Body of pancreas (tissue), 4 donors: Measurements from ENCODE around the gene LEMD3. TPM values are rescaled to one million over a fixed set of nuclear protein-coding genes. Genes with fewer than 3 reads are reported as not detected.

Experiments
- ATAC-seq: fragments of 150-250 bp; one replicate; pipeline ENCODE4 v1.9.1; 2016
- DNase-seq, 4 donors: peaks; one replicate each; pipeline ENCODE4 v3.0.0-alpha.2; 2019
- H3K27ac ChIP-seq, 4 donors: fragments of 200-600 bp; sonication (generic); 1 replicate in 3 of 4; 2 replicates in 1 of 4; pipeline versions ENCODE4 v1.5.1 to v1.6.1; 2016 to 2019; ENCODE audit warnings: mild to moderate bottlenecking in 1 of 4, mixed read lengths in 1 of 4, moderate library complexity in 1 of 4
- H3K27me3 ChIP-seq, 2 donors: fragments of 200-600 bp; sonication (generic); one replicate each; pipeline ENCODE4 v1.6.0; 2016; ENCODE audit warnings: mild to moderate bottlenecking in 1 of 2
- H3K36me3 ChIP-seq, 2 donors: fragments of 200-600 bp; sonication (generic); replicated peaks in 1 of 2; 2 replicates each; pipeline ENCODE4 v1.5.1; 2016; ENCODE audit warnings: low read depth in 2 of 2; ENCODE audit not compliant: insufficient read depth in 1 of 2
- H3K4me1 ChIP-seq: fragments of 200-600 bp; sonication (generic); one replicate; pipeline ENCODE4 v1.6.0; 2016
- H3K4me3 ChIP-seq, 2 donors: fragments of 200-600 bp; sonication (generic); 1 replicate in 1 of 2; 2 replicates in 1 of 2; pipeline ENCODE4 v1.5.1; 2016 to 2019
- H3K9me3 ChIP-seq, 3 donors: fragments of 200-600 bp; sonication (generic); 1 replicate in 2 of 3; 2 replicates in 1 of 3; pipeline ENCODE4 v1.5.1; 2016
- POLR2A ChIP-seq, 3 donors: fragments of 450-650 bp; IDR thresholded peaks; one replicate each; pipeline ENCODE4 v1.6.1; 2016; ENCODE audit warnings: antibody characterized with exemption in 3 of 3, mild to moderate bottlenecking in 2 of 3
- WGBS, 2 donors: methylation state at CpG; one replicate each; pipeline ENCODE4 v1.1.5; 2017; 5-methylcytosine and 5-hydroxymethylcytosine counted together
- intact Hi-C: fragments of 100-400 bp; cut with DNase I; formaldehyde crosslinking; loops from one replicate; pipeline ENCODE4 v1.15.1; 2023
- total RNA-seq, 2 donors: library from RNA; depleted of rRNA; stranded (reverse); fragments of >200 nt; gene quantifications; one replicate each; pipeline ENCODE4 v1.1.0, GENCODE V29; 2016
- TF ChIP-seq, protein P1 (sequence below), 7 experiments: fragments of 450-650 bp in 4 of 7; fragments of 200-600 bp in 3 of 7; sonication (generic) in 3 of 7; IDR thresholded peaks; one replicate each; pipeline ENCODE4 v1.5.1; 2016 to 2019; ENCODE audit warnings: antibody characterized with exemption in 7 of 7

Gene LEMD3
- total RNA-seq, 2 donors from 2014 or later: 19.5 to 28.3 TPM

DNA sequence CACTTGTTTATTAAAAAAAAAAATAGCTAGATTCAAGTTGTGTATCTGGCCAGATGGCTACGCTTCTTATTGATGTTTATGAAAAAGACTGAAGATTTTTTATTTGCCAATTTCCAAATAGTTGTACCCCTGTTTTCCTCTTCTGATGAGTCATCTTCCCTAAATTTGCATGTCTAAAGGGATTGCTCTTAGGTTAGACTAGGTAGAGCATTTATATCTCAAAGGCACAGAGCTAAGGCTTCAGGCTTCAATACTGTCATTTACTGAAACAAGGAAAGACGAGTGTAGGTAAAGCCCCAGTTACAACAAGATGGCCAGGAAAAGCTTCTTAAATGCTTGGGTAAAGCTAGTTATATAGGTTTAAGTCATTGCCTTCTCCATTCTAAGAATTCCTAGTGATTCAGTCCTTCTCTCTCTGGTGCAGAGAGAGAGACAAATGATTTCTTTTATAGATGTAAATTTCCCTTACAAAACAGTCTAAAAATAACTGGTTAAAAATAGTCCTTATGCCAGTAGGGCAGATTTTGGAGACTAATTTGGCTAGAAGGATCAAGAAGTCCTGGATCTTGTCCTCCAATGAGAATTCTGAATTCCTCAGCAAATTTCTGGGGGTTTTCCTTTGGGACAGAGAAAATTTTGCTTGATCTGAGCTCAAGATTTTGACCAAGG is 26.1 kb downstream of the LEMD3 start:
- TF ChIP-seq POLR2A (IDR thresholded peaks at IDR 0.05): no peak
- TF ChIP-seq, protein P1, sequence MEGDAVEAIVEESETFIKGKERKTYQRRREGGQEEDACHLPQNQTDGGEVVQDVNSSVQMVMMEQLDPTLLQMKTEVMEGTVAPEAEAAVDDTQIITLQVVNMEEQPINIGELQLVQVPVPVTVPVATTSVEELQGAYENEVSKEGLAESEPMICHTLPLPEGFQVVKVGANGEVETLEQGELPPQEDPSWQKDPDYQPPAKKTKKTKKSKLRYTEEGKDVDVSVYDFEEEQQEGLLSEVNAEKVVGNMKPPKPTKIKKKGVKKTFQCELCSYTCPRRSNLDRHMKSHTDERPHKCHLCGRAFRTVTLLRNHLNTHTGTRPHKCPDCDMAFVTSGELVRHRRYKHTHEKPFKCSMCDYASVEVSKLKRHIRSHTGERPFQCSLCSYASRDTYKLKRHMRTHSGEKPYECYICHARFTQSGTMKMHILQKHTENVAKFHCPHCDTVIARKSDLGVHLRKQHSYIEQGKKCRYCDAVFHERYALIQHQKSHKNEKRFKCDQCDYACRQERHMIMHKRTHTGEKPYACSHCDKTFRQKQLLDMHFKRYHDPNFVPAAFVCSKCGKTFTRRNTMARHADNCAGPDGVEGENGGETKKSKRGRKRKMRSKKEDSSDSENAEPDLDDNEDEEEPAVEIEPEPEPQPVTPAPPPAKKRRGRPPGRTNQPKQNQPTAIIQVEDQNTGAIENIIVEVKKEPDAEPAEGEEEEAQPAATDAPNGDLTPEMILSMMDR (IDR thresholded peaks at IDR 0.05): no peak
- Histone ChIP-seq H3K4me1 (peaks cover 15% of the 10 kb centered on the region), H3K4me3 (no peak overlapping the region), H3K36me3 (no peaks in the 10 kb centered on the region), H3K27me3 (no peaks in the 10 kb centered on the region), H3K9me3 (no peaks in the 10 kb centered on the region), H3K27ac (no peak overlapping the region)
- DNase-seq (no peak), ATAC-seq (no peak)
- intact Hi-C loops: no loop called here
- WGBS, 2 donors: 91 to 94% methylated on average over 2 of the region's 2 CpGs

DNA sequence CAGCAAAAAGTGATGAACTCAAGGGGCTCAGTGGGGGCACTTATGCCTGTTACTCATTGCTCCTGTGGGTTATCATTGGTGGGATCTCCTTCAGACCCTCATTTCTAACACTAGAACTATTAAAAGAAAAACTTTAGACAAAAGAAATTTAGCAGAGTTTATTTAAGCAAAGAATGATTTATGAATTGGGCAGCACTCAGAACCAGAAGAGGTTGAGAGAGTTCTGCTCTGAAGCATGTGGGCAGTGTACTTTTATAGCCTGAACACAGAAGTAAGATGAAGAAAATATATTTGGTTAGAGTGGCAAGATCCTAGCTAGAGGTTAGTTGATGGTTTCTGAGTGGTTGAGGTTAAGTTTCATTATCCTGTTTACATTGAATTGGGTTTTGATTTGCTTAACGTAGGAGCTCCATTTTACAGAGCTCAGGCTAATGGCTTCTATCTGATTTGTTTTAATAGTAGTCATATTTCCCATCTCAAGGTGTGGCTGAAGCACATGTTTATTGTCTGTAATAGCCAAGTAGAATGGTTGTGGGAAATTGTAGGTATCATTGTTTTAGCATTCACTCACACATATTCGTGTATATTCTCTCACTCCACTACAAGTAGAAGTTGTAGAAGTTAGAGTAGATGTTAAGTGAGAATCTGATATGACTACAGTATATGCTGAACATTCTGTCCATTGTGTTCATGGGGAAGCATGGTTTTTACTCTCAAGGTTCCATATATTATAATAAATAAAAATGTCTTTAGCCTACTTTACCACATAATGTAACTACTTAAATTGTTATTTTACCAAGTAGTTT is 27.6 kb downstream of the LEMD3 start:
- DNase-seq: no peak
- Histone ChIP-seq H3K9me3 (no peaks in the 10 kb centered on the region), H3K27ac (no peak overlapping the region), H3K4me3 (no peak overlapping the region), H3K36me3 (no peaks in the 10 kb centered on the region), H3K27me3 (no peaks in the 10 kb centered on the region), H3K4me1 (peaks cover 15% of the 10 kb centered on the region)
- TF ChIP-seq, protein P1 (IDR thresholded peaks at IDR 0.05): no peak
- no peak for TF ChIP-seq POLR2A (IDR thresholded peaks at IDR 0.05)
- no peak for ATAC-seq
- intact Hi-C loops: no loop called here
- WGBS, 2 donors: 82 to 90% methylated on average over 2 of the region's 2 CpGs

DNA sequence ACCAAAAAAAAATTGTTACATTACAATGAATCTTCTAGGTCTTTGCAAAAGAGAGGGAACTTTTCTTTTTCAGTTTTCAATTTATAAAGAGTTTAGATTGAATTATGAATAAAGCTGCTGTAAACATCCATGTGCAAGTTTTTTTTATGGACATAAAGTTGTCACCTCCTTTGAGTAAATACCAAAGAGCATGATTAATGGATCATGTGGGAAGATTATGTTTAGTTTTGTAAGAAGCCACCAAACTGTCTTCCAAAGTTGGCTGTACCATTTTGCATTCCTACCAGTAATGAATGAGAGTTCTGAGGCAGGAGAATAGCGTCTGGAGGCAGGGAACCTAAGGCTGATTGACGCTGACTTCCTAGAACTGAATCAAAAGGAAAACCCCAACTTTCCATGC is 30.2 kb downstream of the LEMD3 start:
- H3K27ac ChIP-seq: no peak overlapping the region
- no peak for ATAC-seq
- no peak for TF ChIP-seq POLR2A (IDR thresholded peaks at IDR 0.05)
- TF ChIP-seq, protein P1 (IDR thresholded peaks at IDR 0.05): no peak
- no peaks in the 10 kb centered on the region for H3K36me3 ChIP-seq
- no peaks in the 10 kb centered on the region for H3K27me3 ChIP-seq
- no peak for DNase-seq
- intact Hi-C loops: no loop called here
- peaks cover 5% of the 10 kb centered on the region for H3K4me1 ChIP-seq
- 91 to 95% methylated on average over 2 of the region's 2 CpGs for WGBS, 2 donors
- no peaks in the 10 kb centered on the region for H3K9me3 ChIP-seq
- H3K4me3 ChIP-seq: no peak overlapping the region

DNA sequence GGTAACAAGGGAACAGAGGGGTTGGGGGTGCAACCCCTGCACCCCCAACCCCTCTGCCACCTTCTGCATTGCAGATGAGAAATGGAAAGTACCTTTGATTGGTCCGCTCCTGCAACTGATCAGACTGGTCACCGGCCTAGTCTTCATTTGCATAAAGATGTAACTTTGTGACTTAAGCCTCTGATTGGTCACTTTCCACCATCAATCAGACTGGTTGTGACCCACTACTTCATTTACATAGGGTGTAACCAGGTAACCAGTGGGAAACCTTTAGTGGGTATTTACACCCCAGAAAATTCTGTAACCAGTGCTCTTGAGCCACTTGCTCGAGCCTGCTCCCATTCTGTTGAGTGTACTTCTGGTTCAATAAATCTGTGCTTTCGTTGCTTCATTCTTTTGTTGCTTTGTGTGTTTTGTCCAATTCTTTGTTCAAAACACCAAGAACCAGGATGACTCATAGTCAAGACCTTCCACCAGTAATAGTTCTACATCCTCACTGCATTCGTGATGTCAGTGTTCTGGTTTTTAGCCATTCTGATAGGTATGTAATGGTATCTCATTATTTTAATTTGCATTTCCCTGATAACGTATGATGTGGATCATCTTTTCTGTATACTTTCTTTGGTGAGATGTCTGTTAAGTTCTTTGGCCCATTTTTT is 30.8 kb downstream of the LEMD3 start:
- H3K9me3 ChIP-seq: no peaks in the 10 kb centered on the region
- 93 to 95% methylated on average over 5 to 6 of the region's 6 CpGs for WGBS, 2 donors
- DNase-seq (no peak), ATAC-seq (no peak)
- H3K27me3 ChIP-seq: no peaks in the 10 kb centered on the region
- intact Hi-C loops: no loop called here
- H3K4me1 ChIP-seq: peaks cover 5% of the 10 kb centered on the region
- H3K4me3 ChIP-seq: no peak overlapping the region
- H3K36me3 ChIP-seq: no peaks in the 10 kb centered on the region
- H3K27ac ChIP-seq: no peak overlapping the region
- TF ChIP-seq, protein P1 (IDR thresholded peaks at IDR 0.05): no peak
- TF ChIP-seq POLR2A (IDR thresholded peaks at IDR 0.05): no peak
